Fibroblast of villous mesenchyme (primary cell): Measurements from ENCODE around the gene CCDC43. TPM values are rescaled to one million over a fixed set of nuclear protein-coding genes. Genes with fewer than 3 reads are reported as not detected.
"Not testable (repeated sequence)": the region's sequence is repeated elsewhere in the genome, so short reads cannot be mapped to it uniquely, and the experiment has no call there.

Experiments used
- DNase-seq: peaks from one replicate; pipeline ENCODE4 v3.0.0-alpha.2; 2010; ENCODE audit warnings: low read depth
- H3K4me3 ChIP-seq: 2 replicates; pipeline ENCODE4 v1.5.1; 2011; ENCODE audit warnings: low read depth, mild to moderate bottlenecking, low read length
- total RNA-seq: library from RNA; depleted of rRNA; stranded (reverse); fragments of >200 nt; gene quantifications from 2 replicates; pipeline ENCODE4 v1.2.3, GENCODE V29; 2012
- TF ChIP-seq, protein P1 (sequence below): IDR thresholded peaks from 2 replicates; pipeline ENCODE4 v1.5.1; 2012; ENCODE audit warnings: low read depth, mild to moderate bottlenecking, low read length; ENCODE audit not compliant: insufficient read depth

CCDC43 gene, protein sequence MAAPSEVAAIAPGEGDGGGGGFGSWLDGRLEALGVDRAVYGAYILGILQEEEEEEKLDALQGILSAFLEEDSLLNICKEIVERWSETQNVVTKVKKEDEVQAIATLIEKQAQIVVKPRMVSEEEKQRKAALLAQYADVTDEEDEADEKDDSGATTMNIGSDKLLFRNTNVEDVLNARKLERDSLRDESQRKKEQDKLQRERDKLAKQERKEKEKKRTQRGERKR
- 32.5 and 52.2 TPM in 2 replicates for total RNA-seq

DNA sequence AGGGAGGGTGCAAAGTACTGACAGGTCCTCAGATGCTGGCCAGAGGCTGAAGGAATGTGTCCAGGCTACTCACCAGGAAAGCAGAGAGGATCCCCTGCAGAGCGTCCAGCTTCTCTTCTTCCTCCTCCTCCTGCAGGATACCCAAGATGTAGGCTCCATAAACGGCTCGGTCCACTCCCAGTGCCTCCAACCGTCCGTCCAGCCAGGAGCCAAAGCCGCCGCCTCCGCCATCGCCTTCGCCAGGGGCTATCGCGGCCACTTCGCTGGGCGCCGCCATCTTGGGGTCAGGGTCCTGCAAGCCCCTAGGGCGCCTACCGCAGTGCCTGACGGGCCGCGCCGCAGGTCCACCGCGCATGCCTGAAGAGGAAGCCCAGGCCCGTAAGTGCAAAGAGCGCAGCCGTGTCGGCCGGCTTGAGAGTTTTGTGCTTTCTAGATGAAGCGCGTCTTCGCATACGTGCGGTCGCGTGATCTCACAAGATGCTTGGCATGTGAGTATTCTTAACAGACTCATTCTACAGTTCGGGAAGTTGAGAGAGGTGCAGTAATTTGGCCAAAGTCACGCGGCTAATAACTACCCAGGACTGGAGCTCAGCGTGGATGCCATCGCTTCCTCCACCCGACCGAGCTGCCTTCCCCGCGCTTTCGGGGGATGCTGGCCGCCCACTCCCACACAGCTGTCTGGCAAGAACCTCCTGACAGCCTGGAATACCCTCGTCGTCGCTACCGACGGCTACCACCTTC, at the start of gene CCDC43:
TSS of gene CCDC43 (minus strand) at position 300 of the 741 bp plus-strand sequence. CDS start at position 277, 23 bp downstream.
- peak; percentile 98 for DNase-seq
- H3K4me3 ChIP-seq, result peak within 1 kb of the TSS; percentile 100
- TF ChIP-seq, protein P1, sequence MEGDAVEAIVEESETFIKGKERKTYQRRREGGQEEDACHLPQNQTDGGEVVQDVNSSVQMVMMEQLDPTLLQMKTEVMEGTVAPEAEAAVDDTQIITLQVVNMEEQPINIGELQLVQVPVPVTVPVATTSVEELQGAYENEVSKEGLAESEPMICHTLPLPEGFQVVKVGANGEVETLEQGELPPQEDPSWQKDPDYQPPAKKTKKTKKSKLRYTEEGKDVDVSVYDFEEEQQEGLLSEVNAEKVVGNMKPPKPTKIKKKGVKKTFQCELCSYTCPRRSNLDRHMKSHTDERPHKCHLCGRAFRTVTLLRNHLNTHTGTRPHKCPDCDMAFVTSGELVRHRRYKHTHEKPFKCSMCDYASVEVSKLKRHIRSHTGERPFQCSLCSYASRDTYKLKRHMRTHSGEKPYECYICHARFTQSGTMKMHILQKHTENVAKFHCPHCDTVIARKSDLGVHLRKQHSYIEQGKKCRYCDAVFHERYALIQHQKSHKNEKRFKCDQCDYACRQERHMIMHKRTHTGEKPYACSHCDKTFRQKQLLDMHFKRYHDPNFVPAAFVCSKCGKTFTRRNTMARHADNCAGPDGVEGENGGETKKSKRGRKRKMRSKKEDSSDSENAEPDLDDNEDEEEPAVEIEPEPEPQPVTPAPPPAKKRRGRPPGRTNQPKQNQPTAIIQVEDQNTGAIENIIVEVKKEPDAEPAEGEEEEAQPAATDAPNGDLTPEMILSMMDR, result no peak

DNA sequence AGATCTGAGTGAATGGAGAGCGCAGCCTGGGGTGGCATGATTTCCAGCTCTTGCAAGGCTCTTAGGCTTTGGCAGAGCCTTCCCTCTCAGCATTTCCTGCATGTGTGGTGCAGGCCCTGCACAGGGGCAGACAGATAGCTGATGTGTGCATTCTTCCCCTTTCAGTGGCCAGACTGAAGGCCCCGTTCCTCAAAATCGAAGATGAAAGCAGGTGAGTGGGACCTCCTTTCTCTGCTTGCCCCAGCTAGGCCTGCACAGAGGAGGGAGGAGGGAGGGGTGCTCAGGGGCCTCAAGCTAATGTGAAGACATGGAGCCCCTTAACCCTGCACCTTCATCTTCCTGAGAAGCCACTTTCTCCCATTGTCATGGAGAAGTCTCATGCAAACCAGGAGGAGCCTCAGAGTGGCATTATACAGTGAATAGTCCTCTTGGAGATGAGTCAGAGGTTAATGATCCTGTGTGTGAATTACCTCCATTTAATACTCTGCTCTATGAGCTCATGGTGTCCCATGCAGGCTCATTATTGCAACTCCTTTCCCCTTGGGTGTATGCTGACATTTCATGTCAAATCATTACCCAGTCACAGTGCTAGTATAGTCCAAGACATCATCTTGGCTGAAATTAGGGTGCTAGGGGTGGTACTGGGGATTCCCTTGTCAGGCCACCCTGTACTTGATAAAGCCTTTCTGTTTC, 48.8 kb upstream of the CCDC43 start:
- H3K4me3 ChIP-seq, result no peak overlapping the region
- TF ChIP-seq, protein P1, result no peak
- DNase-seq, result peak; percentile 18

DNA sequence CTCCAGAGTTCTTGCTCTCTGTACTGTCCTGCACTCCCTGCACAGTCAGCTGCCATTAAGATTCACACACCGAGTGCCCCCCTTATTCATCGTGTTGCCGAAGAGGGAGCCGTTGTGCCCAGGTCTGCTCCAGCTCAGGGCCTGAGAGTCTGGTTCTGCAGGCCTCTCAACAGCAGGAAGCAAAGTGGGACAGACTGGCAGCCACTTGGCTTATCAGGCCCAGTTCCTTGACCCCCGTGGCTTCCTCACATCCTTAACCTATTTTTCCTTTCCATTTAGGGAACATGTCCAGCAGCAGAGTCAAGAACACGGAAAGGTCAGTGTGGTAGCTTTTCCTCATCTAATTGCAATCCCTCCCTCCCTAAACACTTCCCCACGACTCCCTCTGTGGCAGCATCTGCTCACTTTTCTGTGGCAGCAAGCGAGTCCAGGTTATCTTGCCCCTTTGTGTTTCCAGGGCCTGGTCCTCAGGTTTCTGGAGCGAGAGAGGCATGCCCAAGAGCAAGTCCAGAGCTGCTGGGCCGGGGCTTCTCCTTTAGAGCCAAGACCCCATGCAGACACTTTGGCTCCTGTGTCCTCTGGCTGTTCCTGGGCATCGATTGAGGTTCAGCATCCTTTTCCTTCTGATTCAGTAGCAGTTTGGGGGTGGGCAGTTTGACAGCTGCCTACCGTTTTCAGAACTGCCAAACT, 47.1 kb upstream of the CCDC43 start:
- TF ChIP-seq, protein P1, result no peak
- H3K4me3 ChIP-seq, result no peak overlapping the region
- DNase-seq, result no peak

DNA sequence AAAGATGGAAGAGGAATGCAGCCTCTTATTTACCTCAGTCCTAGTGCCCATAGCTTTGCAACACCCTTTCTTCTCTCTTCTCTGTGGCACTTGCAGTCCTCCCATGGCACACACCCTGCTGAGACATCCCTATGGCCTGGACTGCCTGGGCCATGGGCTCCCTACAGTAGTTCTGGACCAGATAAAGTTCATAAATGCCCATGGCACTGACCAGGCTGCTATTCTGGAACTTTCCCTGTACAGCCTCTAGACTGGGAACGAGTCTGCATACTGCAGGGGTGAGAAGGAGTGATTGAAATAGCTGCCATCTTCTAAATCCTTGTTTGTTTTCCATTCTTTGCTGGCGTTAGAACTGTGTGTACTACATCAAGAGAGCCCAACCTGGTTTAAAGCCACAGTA, 44.7 kb upstream of the CCDC43 start:
- TF ChIP-seq, protein P1, result no peak
- DNase-seq, result no peak
- no peak overlapping the region for H3K4me3 ChIP-seq

DNA sequence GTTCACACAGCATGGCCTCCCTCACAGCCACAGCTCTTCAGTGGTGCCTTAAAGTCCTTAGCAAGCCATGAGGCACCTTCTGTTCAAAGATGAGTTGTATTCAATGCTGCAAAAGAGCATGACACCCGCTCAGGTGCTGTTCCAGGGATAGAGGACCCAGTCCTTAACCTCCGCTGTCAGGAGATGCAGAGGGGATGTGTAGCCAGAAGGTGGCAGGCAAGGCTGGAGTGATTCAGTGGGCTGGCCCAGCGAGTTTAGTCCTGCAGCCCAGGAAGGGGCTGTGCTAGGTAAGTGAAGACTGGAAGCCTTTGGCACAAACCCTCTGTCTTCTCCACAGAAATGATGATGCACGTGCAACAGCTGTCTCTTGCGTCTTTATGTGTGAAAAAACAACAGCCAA, 44.2 kb upstream of the CCDC43 start:
- TF ChIP-seq, protein P1, result peak; percentile 33
- H3K4me3 ChIP-seq, result no peak overlapping the region
- no peak for DNase-seq

DNA sequence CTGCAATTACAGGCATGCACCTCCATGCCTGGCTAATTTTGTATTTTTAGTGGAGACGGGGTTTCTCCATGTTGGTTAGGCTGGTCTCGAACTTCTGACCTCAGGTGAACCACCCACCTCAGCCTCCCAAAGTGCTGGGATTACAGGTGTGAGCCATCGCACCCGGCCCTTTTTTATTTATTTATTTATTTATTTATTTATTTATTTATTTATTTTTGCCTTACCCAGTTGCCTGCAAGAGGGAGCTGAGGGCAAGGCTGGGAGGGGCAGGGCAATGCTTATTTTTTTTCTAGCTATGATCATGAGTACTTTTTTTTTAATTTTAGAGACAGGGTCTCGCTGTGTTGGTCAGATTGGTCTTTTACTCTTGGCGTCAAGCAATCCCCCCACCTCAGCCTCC, 36.5 kb upstream of the CCDC43 start:
- DNase-seq, H3K4me3 ChIP-seq: not testable (repeated sequence)
